ENCODE measurements around the gene SHROOM1. TPM values are rescaled to one million over a fixed set of nuclear protein-coding genes. Genes with fewer than 3 reads are reported as not detected.

The SHROOM1 gene
- total and polyA plus RNA-seq, 2 donors (not counting 1 experiment from before 2014, with no cell fraction given) = 2.9 to 6.1 TPM

DNA sequence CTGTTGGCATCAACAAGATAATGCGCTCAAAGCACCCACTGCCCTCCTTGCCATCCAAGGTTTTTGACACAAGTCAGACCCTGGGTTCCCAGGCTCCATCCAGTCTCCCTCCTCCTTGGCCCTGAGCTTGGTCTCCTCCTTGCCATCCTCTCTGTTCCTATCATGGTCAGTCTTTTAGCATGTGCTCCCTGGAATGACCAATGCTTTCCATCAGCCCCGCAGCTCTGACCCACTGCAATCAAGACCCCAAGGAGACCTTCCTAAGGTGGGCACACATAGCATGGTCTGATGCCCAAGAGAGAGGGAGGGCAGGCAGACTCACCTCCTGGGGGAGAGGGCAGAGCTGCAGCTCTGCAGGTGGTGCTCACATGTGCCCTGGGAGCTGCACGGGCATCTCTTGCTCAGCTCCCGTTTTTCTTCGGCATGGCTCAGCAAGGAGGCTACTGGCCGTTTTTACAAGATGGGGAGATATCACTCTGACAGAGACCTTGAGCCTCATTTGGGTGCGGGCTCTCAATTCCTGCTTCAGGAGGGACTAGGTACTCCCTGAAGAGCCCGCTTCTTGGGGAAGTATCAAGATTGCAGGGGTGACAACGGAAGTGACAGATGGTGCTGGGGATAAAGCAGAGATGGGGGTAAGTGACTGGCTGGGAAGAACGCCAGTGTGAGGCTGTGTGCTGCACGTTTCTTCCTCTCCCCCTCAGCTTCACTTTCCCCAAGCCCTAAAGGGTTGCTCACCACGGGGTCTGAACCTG, 56.7 kb downstream of the SHROOM1 start:
- Histone ChIP-seq H3K4me3 (replicated peaks in 1 of 4; ENCODE audit: control extremely low read depth in 1 of 4, insufficient read depth in 1 of 4, low read depth in 3 of 4, low read length in 4 of 4) (no peak overlapping the region), H3K4me2 (ENCODE audit: extremely low read depth, insufficient read depth, low read length) (no peak overlapping the region), H3K36me3 (ENCODE audit: control insufficient read depth, insufficient read depth, low read length) (no peaks in the 10 kb centered on the region), H3K9me3 (ENCODE audit: control insufficient read depth, insufficient read depth, low read depth, low read length) (no peaks in the 10 kb centered on the region), H3K27me3 (ENCODE audit: control insufficient read depth, insufficient read depth, low read length) (no peaks in the 10 kb centered on the region), H3K9ac (ENCODE audit: insufficient read depth, low read length) (no peak overlapping the region), H2AFZ (ENCODE audit: low read length) (no peak overlapping the region), H3K27ac (ENCODE audit: insufficient read depth, low read length) (no peak overlapping the region), H4K20me1 (ENCODE audit: control insufficient read depth, extremely low read depth, insufficient read depth, low read length) (no peaks in the 10 kb centered on the region), H3K79me2 (ENCODE audit: control insufficient read depth, insufficient read depth, low read length) (peaks cover 55% of the 10 kb centered on the region), H3K4me1 (ENCODE audit: control insufficient read depth, extremely low read depth, insufficient read depth, low read length) (peaks cover 23% of the 10 kb centered on the region)
- TF ChIP-seq, protein P1, sequence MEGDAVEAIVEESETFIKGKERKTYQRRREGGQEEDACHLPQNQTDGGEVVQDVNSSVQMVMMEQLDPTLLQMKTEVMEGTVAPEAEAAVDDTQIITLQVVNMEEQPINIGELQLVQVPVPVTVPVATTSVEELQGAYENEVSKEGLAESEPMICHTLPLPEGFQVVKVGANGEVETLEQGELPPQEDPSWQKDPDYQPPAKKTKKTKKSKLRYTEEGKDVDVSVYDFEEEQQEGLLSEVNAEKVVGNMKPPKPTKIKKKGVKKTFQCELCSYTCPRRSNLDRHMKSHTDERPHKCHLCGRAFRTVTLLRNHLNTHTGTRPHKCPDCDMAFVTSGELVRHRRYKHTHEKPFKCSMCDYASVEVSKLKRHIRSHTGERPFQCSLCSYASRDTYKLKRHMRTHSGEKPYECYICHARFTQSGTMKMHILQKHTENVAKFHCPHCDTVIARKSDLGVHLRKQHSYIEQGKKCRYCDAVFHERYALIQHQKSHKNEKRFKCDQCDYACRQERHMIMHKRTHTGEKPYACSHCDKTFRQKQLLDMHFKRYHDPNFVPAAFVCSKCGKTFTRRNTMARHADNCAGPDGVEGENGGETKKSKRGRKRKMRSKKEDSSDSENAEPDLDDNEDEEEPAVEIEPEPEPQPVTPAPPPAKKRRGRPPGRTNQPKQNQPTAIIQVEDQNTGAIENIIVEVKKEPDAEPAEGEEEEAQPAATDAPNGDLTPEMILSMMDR (conservative IDR thresholded peaks at IDR 0.05 in 1 of 2, IDR thresholded peaks at IDR 0.05 in 1 of 2; ENCODE audit: low read depth in 1 of 2, low read length in 2 of 2) = no peak
- no peak for TF ChIP-seq EZH2 (IDR thresholded peaks at IDR 0.05; ENCODE audit: low read length, missing control alignments)
- DNase-seq (ENCODE audit: low read depth in 2 of 2) = no peak

DNA sequence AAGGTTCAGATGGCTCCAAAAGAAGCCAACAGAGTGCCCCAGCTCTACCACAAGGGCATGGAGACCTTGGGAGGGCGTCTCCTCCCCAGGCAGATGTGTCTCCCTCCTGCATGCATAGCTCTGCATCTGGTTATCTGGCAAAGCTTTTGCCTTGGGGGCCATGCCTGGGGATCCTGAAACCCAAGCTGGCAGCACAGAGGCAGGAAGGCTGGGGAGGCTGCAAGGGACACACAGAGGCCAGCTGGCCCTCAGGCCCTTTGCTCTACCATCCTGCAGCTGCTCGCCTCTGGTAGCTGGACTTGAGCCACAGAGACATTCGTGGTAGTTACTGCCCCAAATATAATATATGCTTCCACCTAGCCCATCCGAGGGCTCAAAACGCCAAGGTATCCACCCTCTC, 57.3 kb downstream of the SHROOM1 start:
- Histone ChIP-seq H3K27ac (ENCODE audit: insufficient read depth, low read length) (no peak overlapping the region), H3K9me3 (ENCODE audit: control insufficient read depth, insufficient read depth, low read depth, low read length) (no peaks in the 10 kb centered on the region), H3K27me3 (ENCODE audit: control insufficient read depth, insufficient read depth, low read length) (no peaks in the 10 kb centered on the region), H2AFZ (ENCODE audit: low read length) (no peak overlapping the region), H3K79me2 (ENCODE audit: control insufficient read depth, insufficient read depth, low read length) (peaks cover 61% of the 10 kb centered on the region), H3K36me3 (ENCODE audit: control insufficient read depth, insufficient read depth, low read length) (no peaks in the 10 kb centered on the region), H3K4me1 (ENCODE audit: control insufficient read depth, extremely low read depth, insufficient read depth, low read length) (peaks cover 26% of the 10 kb centered on the region), H3K9ac (ENCODE audit: insufficient read depth, low read length) (no peak overlapping the region), H3K4me3 (replicated peaks in 1 of 4; ENCODE audit: control extremely low read depth in 1 of 4, insufficient read depth in 1 of 4, low read depth in 3 of 4, low read length in 4 of 4) (no peak overlapping the region), H3K4me2 (ENCODE audit: extremely low read depth, insufficient read depth, low read length) (no peak overlapping the region), H4K20me1 (ENCODE audit: control insufficient read depth, extremely low read depth, insufficient read depth, low read length) (no peaks in the 10 kb centered on the region)
- DNase-seq (ENCODE audit: low read depth in 2 of 2) = no peak
- TF ChIP-seq, protein P1 (conservative IDR thresholded peaks at IDR 0.05 in 1 of 2, IDR thresholded peaks at IDR 0.05 in 1 of 2; ENCODE audit: low read depth in 1 of 2, low read length in 2 of 2) = no peak
- TF ChIP-seq EZH2 (IDR thresholded peaks at IDR 0.05; ENCODE audit: low read length, missing control alignments) = no peak

DNA sequence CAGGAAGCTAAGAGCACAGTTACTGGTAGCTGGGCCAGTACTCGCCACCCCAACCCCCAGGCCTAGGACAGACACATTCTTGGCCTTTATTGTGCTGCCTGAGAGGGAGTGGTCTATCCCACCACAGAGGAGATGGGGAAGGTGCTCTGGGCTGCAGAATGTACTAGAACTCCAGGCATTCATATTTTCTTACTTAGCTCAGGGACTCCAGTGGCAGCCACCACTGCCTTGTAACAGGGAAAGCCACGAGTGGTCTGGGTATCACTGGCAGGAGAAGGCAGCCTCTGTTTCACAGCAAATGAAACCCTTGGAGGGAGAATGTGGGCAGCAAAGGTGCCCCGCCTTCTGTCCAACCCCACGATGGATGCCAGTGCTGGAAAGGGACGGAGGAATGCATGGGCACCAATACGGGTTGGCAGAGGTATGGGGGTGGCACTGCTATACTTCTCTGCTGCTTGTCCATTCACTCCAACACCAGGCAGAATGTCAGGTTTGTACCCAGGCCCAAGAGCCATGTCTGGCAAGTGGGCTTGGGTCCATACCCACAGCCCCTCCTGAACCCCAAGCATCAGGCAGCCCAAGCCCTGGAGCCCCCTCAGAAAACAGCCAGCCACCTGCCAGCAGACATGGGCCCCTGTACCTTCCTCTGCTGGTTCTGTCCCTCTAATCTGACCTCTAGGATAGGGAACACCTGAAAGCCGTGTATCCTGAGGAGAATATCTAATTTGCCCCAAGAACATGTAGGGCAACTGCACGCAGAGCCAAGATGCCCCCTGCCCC, 58.0 kb downstream of the SHROOM1 start:
- Histone ChIP-seq H3K4me1 (ENCODE audit: control insufficient read depth, extremely low read depth, insufficient read depth, low read length) (peaks cover 26% of the 10 kb centered on the region), H3K4me2 (ENCODE audit: extremely low read depth, insufficient read depth, low read length) (no peak overlapping the region), H3K27ac (ENCODE audit: insufficient read depth, low read length) (no peak overlapping the region), H3K36me3 (ENCODE audit: control insufficient read depth, insufficient read depth, low read length) (no peaks in the 10 kb centered on the region), H3K4me3 (replicated peaks in 1 of 4; ENCODE audit: control extremely low read depth in 1 of 4, insufficient read depth in 1 of 4, low read depth in 3 of 4, low read length in 4 of 4) (no peak overlapping the region), H4K20me1 (ENCODE audit: control insufficient read depth, extremely low read depth, insufficient read depth, low read length) (no peaks in the 10 kb centered on the region), H3K9me3 (ENCODE audit: control insufficient read depth, insufficient read depth, low read depth, low read length) (no peaks in the 10 kb centered on the region), H3K79me2 (ENCODE audit: control insufficient read depth, insufficient read depth, low read length) (peaks cover 64% of the 10 kb centered on the region), H2AFZ (ENCODE audit: low read length) (no peak overlapping the region), H3K9ac (ENCODE audit: insufficient read depth, low read length) (no peak overlapping the region), H3K27me3 (ENCODE audit: control insufficient read depth, insufficient read depth, low read length) (no peaks in the 10 kb centered on the region)
- no peak for TF ChIP-seq EZH2 (IDR thresholded peaks at IDR 0.05; ENCODE audit: low read length, missing control alignments)
- DNase-seq (ENCODE audit: low read depth in 2 of 2) = peak in 1 of 2 donors; percentile 47

Other genes with a start within 250 kb of the SHROOM1 start
- not detected in 2 replicates for gene IL13, start 172.5 kb downstream of the SHROOM1 start, total RNA-seq
- not detected in 2 replicates for gene IL13, start 172.5 kb downstream of the SHROOM1 start, polyA plus RNA-seq
- not detected in 2 replicates for gene IL4, start 156.7 kb downstream of the SHROOM1 start, total RNA-seq
- not detected in 2 replicates for gene IL4, start 156.7 kb downstream of the SHROOM1 start, polyA plus RNA-seq
- 10.5 and 11.2 TPM in 2 replicates for gene KIF3A, start 93.1 kb downstream of the SHROOM1 start, total RNA-seq
- 7.3 and 8.8 TPM in 2 replicates for gene KIF3A, start 93.1 kb downstream of the SHROOM1 start, polyA plus RNA-seq
- under 0.01 TPM in 1 of 2 replicates, not detected in the other for gene CCNI2, start 83.2 kb downstream of the SHROOM1 start, total RNA-seq
- gene CCNI2, start 83.2 kb downstream of the SHROOM1 start, polyA plus RNA-seq = not detected in 2 replicates
- 50.3 and 64.2 TPM in 2 replicates for gene SEPTIN8, start 53.4 kb downstream of the SHROOM1 start, total RNA-seq
- gene SEPTIN8, start 53.4 kb downstream of the SHROOM1 start, polyA plus RNA-seq = 62.1 and 71.1 TPM in 2 replicates
- gene SOWAHA, start 17.3 kb downstream of the SHROOM1 start, total RNA-seq = 0.17 and 0.26 TPM in 2 replicates
- 0.02 and 0.03 TPM in 2 replicates for gene SOWAHA, start 17.3 kb downstream of the SHROOM1 start, polyA plus RNA-seq
- gene GDF9, start 35.8 kb upstream of the SHROOM1 start, total RNA-seq = under 0.01 and 0.17 TPM in 2 replicates
- 0.07 and 0.11 TPM in 2 replicates for gene GDF9, start 35.8 kb upstream of the SHROOM1 start, polyA plus RNA-seq
- 112 and 113 TPM in 2 replicates for gene UQCRQ, start 36.0 kb upstream of the SHROOM1 start, total RNA-seq
- 157 and 200 TPM in 2 replicates for gene UQCRQ, start 36.0 kb upstream of the SHROOM1 start, polyA plus RNA-seq
- gene LEAP2, start 43.0 kb upstream of the SHROOM1 start, total RNA-seq = 0.26 and 0.33 TPM in 2 replicates
- gene LEAP2, start 43.0 kb upstream of the SHROOM1 start, polyA plus RNA-seq = 0.30 and 0.50 TPM in 2 replicates
- 37.0 and 54.2 TPM in 2 replicates for gene AFF4, start 133.0 kb upstream of the SHROOM1 start, total RNA-seq
- 67.3 and 73.6 TPM in 2 replicates for gene AFF4, start 133.0 kb upstream of the SHROOM1 start, polyA plus RNA-seq
- gene ZCCHC10, start 195.9 kb upstream of the SHROOM1 start, total RNA-seq = 7.4 and 12.3 TPM in 2 replicates
- 29.5 and 33.1 TPM in 2 replicates for gene ZCCHC10, start 195.9 kb upstream of the SHROOM1 start, polyA plus RNA-seq
- 108 and 109 TPM in 2 replicates for gene HSPA4, start 221.4 kb upstream of the SHROOM1 start, total RNA-seq
- 89.1 and 109 TPM in 2 replicates for gene HSPA4, start 221.4 kb upstream of the SHROOM1 start, polyA plus RNA-seq